ENCODE results near the gene HMX3. TPM values are rescaled to one million over a fixed set of nuclear protein-coding genes. Genes with fewer than 3 reads are reported as not detected.

HMX3 gene
- total and polyA plus RNA-seq, 8 donors: 0.37 TPM; not detected in 7

DNA sequence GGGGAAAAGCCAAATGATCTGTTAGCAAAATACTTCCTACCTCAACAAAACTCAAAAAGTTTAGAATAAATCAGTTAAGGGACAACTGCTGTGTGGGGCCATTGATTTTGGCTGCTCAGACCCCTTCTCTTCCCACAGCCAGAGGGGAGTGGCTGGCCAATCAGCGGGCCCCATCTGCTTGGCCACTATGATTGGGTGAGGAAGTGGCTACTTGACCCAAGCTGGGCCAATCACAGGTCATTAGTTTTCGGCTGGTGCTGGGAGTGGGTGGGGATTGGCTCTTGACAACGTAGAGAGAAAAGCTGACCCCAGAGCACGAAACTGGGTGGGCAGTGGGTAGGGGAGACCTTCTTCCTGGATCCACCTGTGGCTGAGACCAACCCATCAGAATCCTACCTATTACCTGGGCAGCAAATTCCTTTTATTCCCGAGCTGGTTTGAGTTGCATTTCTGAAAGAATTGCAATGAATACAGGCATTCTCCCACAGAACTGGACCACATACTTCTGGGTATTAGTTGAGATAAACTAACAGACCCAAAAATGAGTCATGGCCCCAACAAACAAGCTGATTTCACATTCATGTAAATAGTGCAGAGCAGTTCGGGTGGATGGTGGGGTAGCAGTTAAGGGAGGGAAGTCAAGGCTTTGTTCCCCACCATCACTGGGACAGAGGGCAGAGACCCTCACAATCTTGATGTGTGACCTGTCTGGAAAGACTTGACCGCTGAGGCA is 35.6 kb upstream of the HMX3 start:
- WGBS, 5 donors: 58 to 74% (median 70%) methylated on average over 7 of the region's 7 CpGs
- peaks cover 0 to 41% (median 5%) of the 10 kb centered on the region in 3 donors for H3K27me3 ChIP-seq

DNA sequence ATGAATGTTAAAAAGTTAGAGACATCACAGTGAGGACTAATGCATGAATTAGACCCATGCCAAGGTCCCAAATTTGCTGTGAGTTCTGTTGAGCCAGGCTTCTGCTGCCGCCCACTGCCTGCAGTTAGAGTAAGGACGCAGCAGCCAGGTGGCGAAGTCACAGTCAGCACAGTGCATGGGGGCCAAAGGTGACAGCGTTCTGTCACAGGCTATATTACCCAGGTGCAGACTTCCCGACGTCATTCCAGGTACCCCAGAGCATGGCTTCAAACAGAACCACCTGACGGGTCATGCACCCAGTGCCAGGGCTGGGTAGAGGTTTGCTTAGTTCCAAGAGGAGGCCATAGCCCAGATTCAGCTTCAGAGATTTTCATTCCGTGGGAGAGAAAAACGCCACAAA is 33.9 kb upstream of the HMX3 start:
- no peaks in the 10 kb centered on the region for H3K9me3 ChIP-seq
- WGBS, 5 donors: 53 to 60% (median 58%) methylated on average over 9 of the region's 9 CpGs
- no peak overlapping the region for H3K4me3 ChIP-seq

More for the DNA sequence above, 35.6 kb upstream of the HMX3 start:
- no peaks in the 10 kb centered on the region for H3K36me3 ChIP-seq
- intact Hi-C loops (cut with DNase I; ENCODE audit: low total_unique reads): no loop called here
- H3K4me1 ChIP-seq: no peaks in the 10 kb centered on the region
- no peaks in the 10 kb centered on the region for H3K9me3 ChIP-seq
- no peak overlapping the region for H3K27ac ChIP-seq
- TF ChIP-seq CTCF (IDR thresholded peaks at IDR 0.05) (no peak), EP300 (IDR thresholded peaks at IDR 0.05) (no peak), POLR2A (IDR thresholded peaks at IDR 0.05) (no peak), POLR2AphosphoS5 (IDR thresholded peaks at IDR 0.05) (no peak)
- no peak overlapping the region for H3K4me3 ChIP-seq
- no peak for DNase-seq

GRCh38 chr10:123102673-123103072 is 33.1 kb upstream of the HMX3 start:
- 19 to 55% (median 40%) methylated on average over 1 to 2 of the region's 2 CpGs for WGBS, 5 donors

More for the DNA sequence above, 33.9 kb upstream of the HMX3 start:
- Histone ChIP-seq H3K36me3 (no peaks in the 10 kb centered on the region), H3K27ac (no peak overlapping the region), H3K27me3 (peaks cover 0 to 45% (median 5%) of the 10 kb centered on the region in 3 donors), H3K4me1 (no peaks in the 10 kb centered on the region)
- TF ChIP-seq POLR2AphosphoS5 (IDR thresholded peaks at IDR 0.05) (no peak), CTCF (IDR thresholded peaks at IDR 0.05) (no peak), EP300 (IDR thresholded peaks at IDR 0.05) (no peak), POLR2A (IDR thresholded peaks at IDR 0.05) (no peak)
- intact Hi-C loops (cut with DNase I; ENCODE audit: low total_unique reads): no loop called here
- DNase-seq: peak in 1 of 2 donors; percentile 6

DNA sequence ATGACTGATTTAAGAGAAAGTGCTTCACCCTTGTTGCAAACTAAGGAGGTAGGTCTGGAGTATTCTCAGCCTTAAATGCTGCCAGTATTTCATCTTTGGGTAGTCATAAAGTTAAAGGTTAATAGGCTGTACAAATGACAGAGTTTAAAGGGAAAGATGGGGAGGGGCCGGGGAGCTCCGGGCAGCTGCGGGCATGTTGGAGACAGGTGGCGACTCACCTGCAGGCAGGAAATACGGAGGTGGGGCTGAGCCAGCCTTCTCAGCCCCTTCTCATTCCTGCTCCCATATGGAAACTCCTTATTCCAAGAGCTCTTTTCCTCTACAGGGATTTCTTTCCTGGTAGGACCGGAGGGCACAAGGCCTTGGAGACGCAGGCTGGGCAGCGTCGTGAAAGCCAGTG is 31.8 kb upstream of the HMX3 start:
- WGBS, 5 donors: 52 to 72% (median 70%) methylated on average over 9 of the region's 9 CpGs

More at GRCh38 chr10:123102673-123103072, 33.1 kb upstream of the HMX3 start:
- Histone ChIP-seq H3K27ac (no peak overlapping the region), H3K4me1 (no peaks in the 10 kb centered on the region), H3K9me3 (no peaks in the 10 kb centered on the region), H3K36me3 (no peaks in the 10 kb centered on the region), H3K4me3 (no peak overlapping the region), H3K27me3 (peaks cover 0 to 38% (median 5%) of the 10 kb centered on the region in 3 donors)
- intact Hi-C loops (cut with DNase I; ENCODE audit: low total_unique reads): no loop called here
- DNase-seq: no peak
- TF ChIP-seq EP300 (IDR thresholded peaks at IDR 0.05): no peak
- no peak for TF ChIP-seq CTCF (IDR thresholded peaks at IDR 0.05)
- no peak for TF ChIP-seq POLR2AphosphoS5 (IDR thresholded peaks at IDR 0.05)
- TF ChIP-seq POLR2A (IDR thresholded peaks at IDR 0.05): no peak

More for the DNA sequence above, 31.8 kb upstream of the HMX3 start:
- H3K36me3 ChIP-seq: no peaks in the 10 kb centered on the region
- no peak overlapping the region for H3K4me3 ChIP-seq
- TF ChIP-seq EP300 (IDR thresholded peaks at IDR 0.05): no peak
- no peak for TF ChIP-seq CTCF (IDR thresholded peaks at IDR 0.05)
- no peak for TF ChIP-seq POLR2AphosphoS5 (IDR thresholded peaks at IDR 0.05)
- TF ChIP-seq POLR2A (IDR thresholded peaks at IDR 0.05): no peak
- no peaks in the 10 kb centered on the region for H3K9me3 ChIP-seq
- DNase-seq: no peak
- H3K4me1 ChIP-seq: no peaks in the 10 kb centered on the region
- H3K27me3 ChIP-seq: peaks cover 0 to 30% (median 0%) of the 10 kb centered on the region in 3 donors
- intact Hi-C loops (cut with DNase I; ENCODE audit: low total_unique reads): no loop called here
- no peak overlapping the region for H3K27ac ChIP-seq
